Sigmoid colon (tissue), 7 donors: Measurements from ENCODE around the gene LTBP1. TPM values are rescaled to one million over a fixed set of nuclear protein-coding genes. Genes with fewer than 3 reads are reported as not detected.

Source experiments
- DNase-seq: peaks from one replicate; pipeline ENCODE4 v3.0.0-alpha.2; 2019
- H3K27ac ChIP-seq, 4 donors: fragments of 200-600 bp; sonication (generic); one replicate each; pipeline ENCODE4 v1.5.1; 2016 to 2019; ENCODE audit warnings: mild to moderate bottlenecking in 1 of 4
- H3K27me3 ChIP-seq, 3 donors: fragments of 200-600 bp; sonication (generic); one replicate each; pipeline ENCODE4 v1.5.1; 2019; ENCODE audit warnings: mild to moderate bottlenecking in 1 of 3
- H3K36me3 ChIP-seq, 4 donors: fragments of 200-600 bp; sonication (generic); one replicate each; pipeline ENCODE4 v1.5.1; 2016 to 2019
- H3K4me1 ChIP-seq, 4 donors: fragments of 200-600 bp; sonication (generic); one replicate each; pipeline ENCODE4 v1.5.1; 2017 to 2019
- H3K4me3 ChIP-seq, 4 donors: fragments of 200-600 bp; sonication (generic); one replicate each; pipeline ENCODE4 v1.5.1; 2017 to 2019; ENCODE audit warnings: mild to moderate bottlenecking in 2 of 4, moderate library complexity in 1 of 4
- H3K9me3 ChIP-seq, 4 donors: fragments of 200-600 bp in 3 of 4; sonication (generic) in 3 of 4; one replicate each; pipeline versions ENCODE4 v1.5.1 to v1.6.1; 2013 to 2019
- EP300 ChIP-seq, 4 donors: sonication (generic); formaldehyde crosslinking; IDR thresholded peaks; one replicate each; pipeline ENCODE4 v1.6.1; 2017; ENCODE audit warnings: antibody characterized with exemption in 4 of 4
- POLR2A ChIP-seq, 2 donors: fragments of 450-650 bp; IDR thresholded peaks; one replicate each; pipeline ENCODE4 v1.6.1; 2016; ENCODE audit warnings: antibody characterized with exemption in 2 of 2, mild to moderate bottlenecking in 2 of 2, moderate library complexity in 2 of 2
- POLR2AphosphoS5 ChIP-seq, 4 donors: sonication (generic); formaldehyde crosslinking; IDR thresholded peaks; one replicate each; pipeline ENCODE4 v1.6.1; 2017; ENCODE audit warnings: antibody characterized with exemption in 4 of 4
- WGBS, 2 donors: extraction: QIAGEN DNeasy Blood & Tissue Kit; methylation state at CpG; one replicate each; pipeline ENCODE4 v1.1.7; 2013; 5-methylcytosine and 5-hydroxymethylcytosine counted together
- intact Hi-C: fragments of 100-400 bp; cut with DNase I; formaldehyde crosslinking; loops from one replicate; pipeline ENCODE4 v1.15.1; 2023
- polyA plus RNA-seq, 3 donors: library from polyadenylated mRNA; stranded (reverse); fragments of 200-250 nt; gene quantifications; one replicate each; pipeline ENCODE4 v1.2.3, GENCODE V29; 2013
- total RNA-seq, 4 donors: library from RNA; depleted of rRNA; stranded (reverse); fragments of >200 nt; gene quantifications; one replicate each; pipeline ENCODE4 v1.1.0, GENCODE V29; 2016
- TF ChIP-seq, protein P1 (sequence below), 4 experiments: fragments of 450-650 bp in 3 of 4; fragments of 200-600 bp in 1 of 4; IDR thresholded peaks; one replicate each; pipeline ENCODE4 v1.5.1; 2016 to 2019; ENCODE audit warnings: antibody characterized with exemption in 4 of 4, mild to moderate bottlenecking in 3 of 4, moderate library complexity in 2 of 4
- donor health status: healthy with polysubstance abuse.
- donor health status: Bipolar disorder and iron deficiency.
- donor health status: healthy.

Gene LTBP1
- total and polyA plus RNA-seq, 7 donors, result 3.0 to 102 (median 34.2) TPM

DNA sequence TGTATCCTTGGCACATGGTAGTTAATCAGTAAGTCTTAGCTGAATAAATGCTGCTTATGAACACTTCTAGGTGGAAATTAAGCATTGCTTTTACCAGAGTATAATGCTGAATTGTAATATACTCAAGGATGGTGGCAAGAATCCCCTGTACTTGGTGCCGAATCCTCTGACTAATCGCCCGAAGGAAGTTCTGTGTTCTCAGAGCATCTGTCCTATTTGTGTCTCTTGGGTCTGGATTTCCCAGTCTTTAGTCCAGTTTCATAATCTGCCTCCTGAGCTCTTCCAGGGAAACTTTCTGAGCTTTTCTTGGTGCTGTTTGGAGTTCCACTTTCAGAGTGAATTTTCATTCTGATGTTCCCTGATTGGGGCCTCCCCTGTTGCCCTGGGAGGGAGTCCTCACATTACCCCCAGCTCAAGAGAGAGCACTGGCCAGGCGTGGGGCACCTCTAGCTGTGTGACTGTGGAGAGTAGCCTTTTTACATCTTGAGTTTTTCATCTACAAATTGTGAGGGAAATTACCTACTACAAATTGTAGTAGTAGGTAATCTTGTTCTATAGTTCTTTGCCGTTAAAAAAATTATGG lies 144.9 kb downstream of the LTBP1 start:
- H3K4me1 ChIP-seq, result peaks cover 0 to 5% (median 3%) of the 10 kb centered on the region in 4 donors

GRCh38 chr2:33093283-33093993 lies 146.7 kb downstream of the LTBP1 start:
- no peaks in the 10 kb centered on the region for H3K4me1 ChIP-seq
- no peak overlapping the region for H3K27ac ChIP-seq
- no peaks in the 10 kb centered on the region for H3K27me3 ChIP-seq

More for the DNA sequence above, 144.9 kb downstream of the LTBP1 start:
- no peak overlapping the region for H3K4me3 ChIP-seq
- no peak for DNase-seq
- H3K27me3 ChIP-seq, result no peaks in the 10 kb centered on the region
- intact Hi-C loops, result no loop called here
- H3K36me3 ChIP-seq, result no peaks in the 10 kb centered on the region
- TF ChIP-seq, protein P1, sequence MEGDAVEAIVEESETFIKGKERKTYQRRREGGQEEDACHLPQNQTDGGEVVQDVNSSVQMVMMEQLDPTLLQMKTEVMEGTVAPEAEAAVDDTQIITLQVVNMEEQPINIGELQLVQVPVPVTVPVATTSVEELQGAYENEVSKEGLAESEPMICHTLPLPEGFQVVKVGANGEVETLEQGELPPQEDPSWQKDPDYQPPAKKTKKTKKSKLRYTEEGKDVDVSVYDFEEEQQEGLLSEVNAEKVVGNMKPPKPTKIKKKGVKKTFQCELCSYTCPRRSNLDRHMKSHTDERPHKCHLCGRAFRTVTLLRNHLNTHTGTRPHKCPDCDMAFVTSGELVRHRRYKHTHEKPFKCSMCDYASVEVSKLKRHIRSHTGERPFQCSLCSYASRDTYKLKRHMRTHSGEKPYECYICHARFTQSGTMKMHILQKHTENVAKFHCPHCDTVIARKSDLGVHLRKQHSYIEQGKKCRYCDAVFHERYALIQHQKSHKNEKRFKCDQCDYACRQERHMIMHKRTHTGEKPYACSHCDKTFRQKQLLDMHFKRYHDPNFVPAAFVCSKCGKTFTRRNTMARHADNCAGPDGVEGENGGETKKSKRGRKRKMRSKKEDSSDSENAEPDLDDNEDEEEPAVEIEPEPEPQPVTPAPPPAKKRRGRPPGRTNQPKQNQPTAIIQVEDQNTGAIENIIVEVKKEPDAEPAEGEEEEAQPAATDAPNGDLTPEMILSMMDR (IDR thresholded peaks at IDR 0.05), result no peak
- TF ChIP-seq POLR2A (IDR thresholded peaks at IDR 0.05) (no peak), POLR2AphosphoS5 (IDR thresholded peaks at IDR 0.05) (no peak), EP300 (IDR thresholded peaks at IDR 0.05) (no peak)
- H3K27ac ChIP-seq, result peak overlapping the region in 1 of 4 donors; percentile 22
- peaks cover 0 to 3% (median 0%) of the 10 kb centered on the region in 4 donors for H3K9me3 ChIP-seq
- 91 to 95% methylated on average over 5 of the region's 5 CpGs for WGBS, 2 donors

DNA sequence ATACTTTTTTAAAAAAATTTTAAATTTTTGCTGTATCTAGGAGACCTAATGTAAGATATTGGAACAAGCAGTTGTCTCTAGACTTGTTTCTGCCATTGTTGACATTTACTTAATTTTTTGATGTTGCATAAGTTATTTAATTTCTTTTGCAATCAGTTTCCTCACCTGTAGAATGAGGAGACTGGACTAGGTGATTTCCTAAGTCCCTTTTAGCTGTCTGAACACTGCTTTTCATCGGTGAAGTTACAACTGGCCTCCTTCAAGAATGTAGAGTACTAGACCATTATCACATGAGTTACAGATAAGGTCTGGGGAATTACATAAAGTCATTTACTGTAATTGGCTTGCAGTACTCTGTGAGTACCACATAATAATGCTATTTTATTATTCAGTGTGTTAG lies 147.6 kb downstream of the LTBP1 start:
- Histone ChIP-seq H3K27me3 (no peaks in the 10 kb centered on the region), H3K27ac (no peak overlapping the region), H3K9me3 (peaks cover 0 to 3% (median 0%) of the 10 kb centered on the region in 4 donors), H3K4me3 (no peak overlapping the region), H3K36me3 (no peaks in the 10 kb centered on the region), H3K4me1 (no peaks in the 10 kb centered on the region)
- no peak for DNase-seq
- intact Hi-C loops, result no loop called here
- TF ChIP-seq, protein P1 (IDR thresholded peaks at IDR 0.05), result no peak
- TF ChIP-seq POLR2A (IDR thresholded peaks at IDR 0.05), result no peak
- no peak for TF ChIP-seq EP300 (IDR thresholded peaks at IDR 0.05)
- no peak for TF ChIP-seq POLR2AphosphoS5 (IDR thresholded peaks at IDR 0.05)
- WGBS, 2 donors, result 57 to 65% methylated on average over 1 of the region's 1 CpG

More at GRCh38 chr2:33093283-33093993, 146.7 kb downstream of the LTBP1 start:
- Histone ChIP-seq H3K36me3 (no peaks in the 10 kb centered on the region), H3K9me3 (peaks cover 0 to 3% (median 0%) of the 10 kb centered on the region in 4 donors), H3K4me3 (no peak overlapping the region)
- no peak for DNase-seq
- intact Hi-C loops, result no loop called here
- TF ChIP-seq POLR2AphosphoS5 (IDR thresholded peaks at IDR 0.05) (no peak), POLR2A (IDR thresholded peaks at IDR 0.05) (no peak), EP300 (IDR thresholded peaks at IDR 0.05) (no peak)
- TF ChIP-seq, protein P1 (IDR thresholded peaks at IDR 0.05), result no peak
- WGBS, 2 donors, result 91 to 95% methylated on average over 6 of the region's 6 CpGs

DNA sequence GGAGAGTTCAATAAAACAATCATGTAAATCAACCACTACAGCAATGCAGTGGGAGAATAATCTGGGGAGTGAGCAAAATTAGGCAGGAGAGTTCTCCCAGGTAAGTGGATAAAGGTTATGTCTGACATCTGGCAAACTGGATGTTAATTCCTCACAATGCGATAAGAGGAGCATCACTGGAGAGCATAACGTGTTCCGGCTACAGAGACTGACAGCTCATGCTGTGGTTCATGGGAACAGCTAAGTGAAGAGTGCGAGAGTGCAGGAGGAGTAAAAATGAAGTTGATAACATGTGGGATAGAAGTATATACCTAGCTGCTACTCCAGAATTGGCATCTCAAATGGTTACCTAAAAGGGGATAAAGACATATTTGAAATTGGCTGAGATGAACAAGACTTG lies 153.2 kb downstream of the LTBP1 start:
- TF ChIP-seq EP300 (IDR thresholded peaks at IDR 0.05) (no peak), POLR2AphosphoS5 (IDR thresholded peaks at IDR 0.05) (no peak), POLR2A (IDR thresholded peaks at IDR 0.05) (no peak)
- TF ChIP-seq, protein P1 (IDR thresholded peaks at IDR 0.05), result no peak
- intact Hi-C loops, result no loop called here
- Histone ChIP-seq H3K9me3 (peaks cover 0 to 2% (median 0%) of the 10 kb centered on the region in 4 donors), H3K27me3 (no peaks in the 10 kb centered on the region), H3K4me3 (no peak overlapping the region), H3K27ac (no peak overlapping the region), H3K36me3 (no peaks in the 10 kb centered on the region), H3K4me1 (peaks cover 0 to 14% (median 4%) of the 10 kb centered on the region in 4 donors)
- DNase-seq, result no peak
- 95 to 96% methylated on average over 4 of the region's 4 CpGs for WGBS, 2 donors
